Calu3 (cell line): ENCODE measurements around the gene TRIM45. TPM values are rescaled to one million over a fixed set of nuclear protein-coding genes. Genes with fewer than 3 reads are reported as not detected.

ENCODE experiments used
- BruUV-seq: library from RNA; stranded (reverse); fragments of 400-500 nt; replicated peaks from 2 replicates; lab custom pipeline; 2021; lab: Mats Ljungman, UMichigan
- CTCF ChIA-PET: fragments of 300-600 bp; sonication (Branson Sonifier 250); formaldehyde crosslinking; loops from one replicate; lab custom pipeline; 2022; ENCODE audit warnings: antibody characterized with exemption; lab: Charles Lee
- DNase-seq: peaks from one replicate; pipeline ENCODE4 v3.0.0; 2022
- H3K27ac Mint-ChIP-seq: one replicate; pipeline ENCODE4 v1.8.0; 2022; ENCODE audit warnings: mixed read lengths; ENCODE audit not compliant: unreplicated experiment
- H3K27me3 Mint-ChIP-seq: one replicate; pipeline ENCODE4 v1.8.0; 2022; ENCODE audit warnings: mixed read lengths; ENCODE audit not compliant: unreplicated experiment
- H3K36me3 Mint-ChIP-seq: one replicate; pipeline ENCODE4 v1.8.0; 2022; ENCODE audit warnings: mild to moderate bottlenecking, moderate library complexity, mixed read lengths; ENCODE audit not compliant: insufficient read depth, unreplicated experiment
- H3K4me1 Mint-ChIP-seq: one replicate; pipeline ENCODE4 v1.8.0; 2022; ENCODE audit warnings: mild to moderate bottlenecking, low read depth, mixed read lengths; ENCODE audit not compliant: unreplicated experiment
- H3K4me3 Mint-ChIP-seq: one replicate; pipeline ENCODE4 v1.8.0; 2022; ENCODE audit warnings: mild to moderate bottlenecking, low read depth, moderate library complexity, mixed read lengths; ENCODE audit not compliant: unreplicated experiment
- H3K9me3 Mint-ChIP-seq: one replicate; pipeline ENCODE4 v1.8.0; 2022; ENCODE audit warnings: low read depth, mixed read lengths; ENCODE audit not compliant: unreplicated experiment
- CTCF ChIP-seq: fragments of 200-600 bp; IDR thresholded peaks from one replicate; pipeline ENCODE4 v1.8.0; 2022; ENCODE audit warnings: antibody characterized with exemption; ENCODE audit not compliant: unreplicated experiment
- intact Hi-C: fragments of 100-400 bp; cut with micrococcal nuclease; formaldehyde crosslinking; loops from one replicate; pipeline ENCODE4 v1.10.0; 2022; ENCODE audit not compliant: unreplicated experiment
- total RNA-seq: library from RNA; stranded (reverse); gene quantifications from 2 replicates; pipeline ENCODE4 v1.2.3, GENCODE V29; 2022

The TRIM45 gene
- total RNA-seq, 1 experiment from 2014 or later: 4.3 TPM

- DNase-seq: no peak
- Mint-ChIP-seq H3K4me3 (no peak overlapping the region), H3K27ac (no peak overlapping the region), H3K4me1 (no peaks in the 10 kb centered on the region), H3K27me3 (no peaks in the 10 kb centered on the region), H3K9me3 (no peaks in the 10 kb centered on the region), H3K36me3 (no peaks in the 10 kb centered on the region)
- TF ChIP-seq CTCF: no peak
- BruUV-seq: no TSS peak
- intact Hi-C loops: no loop called here
- CTCF ChIA-PET: no interaction called here
Observed at GRCh38 chr1:117138106-117138505, 16.6 kb upstream of the TRIM45 start.

- Mint-ChIP-seq H3K4me1 (no peaks in the 10 kb centered on the region), H3K27ac (no peak overlapping the region), H3K9me3 (no peaks in the 10 kb centered on the region), H3K36me3 (no peaks in the 10 kb centered on the region), H3K4me3 (no peak overlapping the region), H3K27me3 (no peaks in the 10 kb centered on the region)
- intact Hi-C loops: no loop called here
- DNase-seq: no peak
- CTCF ChIA-PET: no interaction called here
- no TSS peak for BruUV-seq
- TF ChIP-seq CTCF: no peak
Observed at GRCh38 chr1:117137281-117137855, 15.8 kb upstream of the TRIM45 start.

GRCh38 chr1:117136749-117137148 lies 15.2 kb upstream of the TRIM45 start:
- CTCF ChIA-PET: no interaction called here
- H3K27me3 Mint-ChIP-seq: no peaks in the 10 kb centered on the region
- no peaks in the 10 kb centered on the region for H3K36me3 Mint-ChIP-seq
- intact Hi-C loops: no loop called here
- H3K9me3 Mint-ChIP-seq: no peaks in the 10 kb centered on the region
- H3K27ac Mint-ChIP-seq: no peak overlapping the region
- H3K4me3 Mint-ChIP-seq: no peak overlapping the region
- TF ChIP-seq CTCF: no peak
- DNase-seq: no peak
- no TSS peak for BruUV-seq
- H3K4me1 Mint-ChIP-seq: no peaks in the 10 kb centered on the region

DNA sequence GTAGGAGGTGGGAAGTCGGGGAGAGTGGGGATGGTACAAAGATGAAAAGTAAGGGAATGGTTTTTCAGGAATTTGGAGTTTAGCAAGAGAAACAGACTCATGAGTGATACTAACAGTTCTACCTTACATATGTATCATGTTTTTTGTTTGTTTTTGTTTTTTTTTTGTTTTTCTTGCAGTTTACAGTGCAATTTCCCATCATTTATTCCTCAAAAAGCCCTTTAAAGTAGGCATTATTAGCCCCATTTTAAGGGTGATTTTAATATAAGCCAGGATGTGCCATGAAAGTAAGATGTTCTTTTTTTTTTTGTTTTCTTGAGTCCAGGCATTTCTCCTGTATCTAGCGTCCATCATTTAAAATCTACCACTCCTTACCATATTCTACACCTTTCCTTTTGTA lies 13.8 kb upstream of the TRIM45 start:
- no peak for DNase-seq
- Mint-ChIP-seq H3K27me3 (no peaks in the 10 kb centered on the region), H3K27ac (no peak overlapping the region), H3K9me3 (no peaks in the 10 kb centered on the region), H3K4me3 (no peak overlapping the region), H3K36me3 (no peaks in the 10 kb centered on the region), H3K4me1 (no peaks in the 10 kb centered on the region)
- BruUV-seq: no TSS peak
- TF ChIP-seq CTCF: no peak
- CTCF ChIA-PET: no interaction called here
- intact Hi-C loops: no loop called here
